IMR-90 (cell line): ENCODE results near the gene CMC1. TPM values are rescaled to one million over a fixed set of nuclear protein-coding genes. Genes with fewer than 3 reads are reported as not detected.

Experiments
- ATAC-seq: fragments of 200-7000 bp; cut with Tn5 transposase; 2 replicates; pipeline ENCODE4 v1.9.1; 2020; ENCODE audit warnings: low read depth, mild to moderate bottlenecking, moderate library complexity
- BruUV-seq: library from RNA; stranded (reverse); fragments of 400-500 nt; replicated peaks from 2 replicates; lab custom pipeline; 2021; lab: Mats Ljungman, UMichigan
- CTCF ChIA-PET: fragments of 300-600 bp; formaldehyde crosslinking; extraction: SDS; loops from one replicate; lab custom pipeline; 2021; ENCODE audit warnings: antibody characterized with exemption; lab: Yijun Ruan, JAX
- POLR2A ChIA-PET: fragments of 300-600 bp; sonication (Branson Sonifier 250); formaldehyde crosslinking; loops from one replicate; lab custom pipeline; 2022; ENCODE audit warnings: antibody characterized with exemption; ENCODE audit not compliant: unreplicated experiment; lab: Charles Lee
- DNase-seq: peaks from one replicate; pipeline ENCODE4 v3.0.0; 2013
- H2AFZ ChIP-seq: replicated peaks from 2 replicates; pipeline ENCODE3; 2013; ENCODE audit warnings: low read length, mild to moderate bottlenecking; ENCODE audit not compliant: poor library complexity
- H2AK5ac ChIP-seq: 2 replicates; pipeline ENCODE4 v1.6.1; 2013; ENCODE audit warnings: low read depth, low read length, inconsistent platforms
- H2AK9ac ChIP-seq: replicated peaks from 2 replicates; pipeline ENCODE3; 2013; ENCODE audit warnings: mild to moderate bottlenecking, low read depth, low read length, moderate library complexity; ENCODE audit not compliant: poor library complexity
- H2BK120ac ChIP-seq: 2 replicates; pipeline ENCODE4 v1.6.1; 2013; ENCODE audit warnings: low read depth, low read length, inconsistent platforms
- H2BK15ac ChIP-seq: 3 replicates; pipeline ENCODE4 v1.6.1; 2013; ENCODE audit warnings: low read depth, low read length, inconsistent platforms
- H2BK20ac ChIP-seq: 2 replicates; pipeline ENCODE4 v1.6.1; 2013; ENCODE audit warnings: low read depth, mild to moderate bottlenecking, inconsistent platforms, low read length, moderate library complexity
- H2BK5ac ChIP-seq: 2 replicates; pipeline ENCODE4 v1.6.1; 2013; ENCODE audit warnings: mild to moderate bottlenecking, low read depth, low read length, inconsistent platforms; ENCODE audit not compliant: poor library complexity, severe bottlenecking
- H3K14ac ChIP-seq: replicated peaks from 2 replicates; pipeline ENCODE4 v1.6.1; 2013; ENCODE audit warnings: low read depth, low read length, inconsistent platforms
- H3K18ac ChIP-seq: 2 replicates; pipeline ENCODE4 v1.6.1; 2013; ENCODE audit warnings: low read depth, low read length, control low read depth
- H3K23ac ChIP-seq: 2 replicates; pipeline ENCODE4 v1.6.1; 2013; ENCODE audit warnings: low read depth, low read length, inconsistent platforms
- H3K27ac ChIP-seq: 2 replicates; pipeline ENCODE4 v1.5.1; 2013; ENCODE audit warnings: mild to moderate bottlenecking, control low read depth, low read length; ENCODE audit not compliant: insufficient read depth
- H3K27me3 ChIP-seq: 2 replicates; pipeline ENCODE4 v1.6.1; 2013; ENCODE audit warnings: low read length; ENCODE audit not compliant: control insufficient read depth, insufficient read depth
- H3K36me3 ChIP-seq: 2 replicates; pipeline ENCODE4 v1.6.1; 2013; ENCODE audit warnings: low read length, mixed read lengths; ENCODE audit not compliant: control insufficient read depth, insufficient read depth
- H3K4ac ChIP-seq: 2 replicates; pipeline ENCODE4 v1.6.1; 2013; ENCODE audit warnings: low read depth, low read length, inconsistent platforms
- H3K4me1 ChIP-seq: 2 replicates; pipeline ENCODE4 v1.6.1; 2013; ENCODE audit warnings: low read length, mixed read lengths; ENCODE audit not compliant: control insufficient read depth, insufficient read depth
- H3K4me2 ChIP-seq: 2 replicates; pipeline ENCODE4 v1.6.1; 2013; ENCODE audit warnings: low read depth, mild to moderate bottlenecking, control low read depth, low read length, moderate library complexity
- H3K4me3 ChIP-seq: 2 replicates; pipeline ENCODE4 v1.5.1; 2013; ENCODE audit warnings: low read depth, mild to moderate bottlenecking, control low read depth, low read length, moderate library complexity; ENCODE audit not compliant: insufficient read depth
- H3K56ac ChIP-seq: 2 replicates; pipeline ENCODE4 v1.6.1; 2013; ENCODE audit warnings: low read length, inconsistent platforms; ENCODE audit not compliant: insufficient read depth; ENCODE audit errors: extremely low read depth
- H3K79me1 ChIP-seq, 2 experiments: 2 replicates each; pipeline ENCODE4 v1.6.1; 2013; ENCODE audit warnings: low read length in 2 of 2, inconsistent platforms in 1 of 2, low read depth in 1 of 2
- H3K9ac ChIP-seq: 2 replicates; pipeline ENCODE4 v1.6.1; 2013; ENCODE audit warnings: low read depth, low read length, control low read depth
- H3K9me1 ChIP-seq: 2 replicates; pipeline ENCODE4 v1.6.1; 2013; ENCODE audit warnings: low read length, inconsistent platforms; ENCODE audit not compliant: insufficient read depth
- H3K9me3 ChIP-seq: 2 replicates; pipeline ENCODE4 v1.6.1; 2013; ENCODE audit warnings: low read length; ENCODE audit not compliant: control insufficient read depth, insufficient read depth
- H4K20me1 ChIP-seq: 2 replicates; pipeline ENCODE4 v1.6.1; 2013; ENCODE audit warnings: low read length, inconsistent platforms; ENCODE audit not compliant: insufficient read depth
- H4K5ac ChIP-seq: 2 replicates; pipeline ENCODE4 v1.6.1; 2013; ENCODE audit warnings: mild to moderate bottlenecking, low read depth, low read length, control low read depth
- H4K8ac ChIP-seq, 2 experiments: 2 replicates each; pipeline ENCODE4 v1.6.1; 2013; ENCODE audit warnings: low read depth in 2 of 2, low read length in 2 of 2, control low read depth in 1 of 2, inconsistent platforms in 1 of 2
- H4K91ac ChIP-seq: 2 replicates; pipeline ENCODE4 v1.6.1; 2013; ENCODE audit warnings: low read depth, low read length, inconsistent platforms; ENCODE audit not compliant: insufficient read depth
- BHLHE40 ChIP-seq: fragments of 150-350 bp; IDR thresholded peaks from 2 replicates; pipeline ENCODE4 v1.6.1; 2016; ENCODE audit warnings: mild to moderate bottlenecking, low read depth, low read length
- CEBPB ChIP-seq: IDR thresholded peaks from 2 replicates; pipeline ENCODE4 v1.6.1; 2012; ENCODE audit warnings: low read depth, low read length, improper control_type of control experiment
- CHD1 ChIP-seq: IDR thresholded peaks from 2 replicates; pipeline ENCODE4 v1.6.1; 2012; ENCODE audit warnings: low read depth, low read length, improper control_type of control experiment
- FOS ChIP-seq: fragments of 150-350 bp; IDR thresholded peaks from 2 replicates; pipeline ENCODE4 v1.6.1; 2016; ENCODE audit warnings: low read depth, low read length
- MAFK ChIP-seq: IDR thresholded peaks from 2 replicates; pipeline ENCODE4 v1.6.1; 2012; ENCODE audit warnings: low read depth, low read length, improper control_type of control experiment
- MAZ ChIP-seq: IDR thresholded peaks from 2 replicates; pipeline ENCODE4 v1.6.1; 2012; ENCODE audit warnings: low read depth, mild to moderate bottlenecking, low read length, improper control_type of control experiment, moderate library complexity, borderline replicate concordance
- MXI1 ChIP-seq: IDR thresholded peaks from 2 replicates; pipeline ENCODE4 v1.6.1; 2012; ENCODE audit warnings: low read depth, mild to moderate bottlenecking, low read length, moderate library complexity, borderline replicate concordance
- NFE2L2 ChIP-seq: fragments of 150-350 bp; IDR thresholded peaks from 2 replicates; pipeline ENCODE4 v1.6.1; 2016; ENCODE audit warnings: low read depth, mild to moderate bottlenecking, low read length
- POLR2A ChIP-seq: IDR thresholded peaks from 2 replicates; pipeline ENCODE4 v1.6.1; 2012; ENCODE audit warnings: mild to moderate bottlenecking, low read depth, low read length
- RAD21 ChIP-seq: IDR thresholded peaks from 2 replicates; pipeline ENCODE4 v1.6.1; 2012; ENCODE audit warnings: low read length, improper control_type of control experiment
- RCOR1 ChIP-seq: IDR thresholded peaks from 2 replicates; pipeline ENCODE4 v1.6.1; 2012; ENCODE audit warnings: mild to moderate bottlenecking, low read length, improper control_type of control experiment; ENCODE audit not compliant: insufficient replicate concordance
- RFX5 ChIP-seq: IDR thresholded peaks from 2 replicates; pipeline ENCODE4 v1.8.0; 2012; ENCODE audit warnings: low read depth, mild to moderate bottlenecking, low read length, moderate library complexity
- SMC3 ChIP-seq: fragments of 150-350 bp; IDR thresholded peaks from 2 replicates; pipeline ENCODE4 v1.6.1; 2016; ENCODE audit warnings: low read depth, mild to moderate bottlenecking, antibody characterized with exemption, low read length, moderate library complexity
- WGBS, 2 experiments: methylation state at CpG; one replicate each; pipeline versions ENCODE4 v1.1.5 to v1.1.7; 2013; ENCODE audit warnings: missing lambda C conversion rate in 2 of 2; ENCODE audit not compliant: insufficient read length in 1 of 2; ENCODE audit errors: extremely low coverage in 2 of 2; 5-methylcytosine and 5-hydroxymethylcytosine counted together
- dilution Hi-C: fragments of 300-500 bp; cut with HindIII; formaldehyde crosslinking; loops from one replicate; pipeline ENCODE4 v1.14.3; 2018; ENCODE audit warnings: low sequenced_read_pairs; ENCODE audit not compliant: unreplicated experiment
- in situ Hi-C: fragments of 300-500 bp; cut with MboI; formaldehyde crosslinking; loops from 3 replicates; pipeline ENCODE4 v1.14.3; 2019; ENCODE audit warnings: low sequenced_read_pairs, inconsistent platforms, mixed read lengths
- intact Hi-C: fragments of 100-400 bp; cut with micrococcal nuclease; formaldehyde crosslinking; loops from 2 replicates; pipeline ENCODE4 v1.10.0; 2022
- polyA plus RNA-seq, 3 experiments: library from polyadenylated mRNA; depleted of rRNA; stranded (reverse); fragments of >200 nt; gene quantifications; 2 replicates each; pipeline ENCODE4 v1.2.3, GENCODE V29; 2012; ENCODE audit warnings: low replicate concordance in 1 of 3
- total RNA-seq: library from RNA; depleted of rRNA; stranded (reverse); fragments of >200 nt; gene quantifications from 2 replicates; pipeline ENCODE4 v1.2.3, GENCODE V29; 2012
- TF ChIP-seq, protein P1 (sequence below): fragments of 150-350 bp; IDR thresholded peaks from 2 replicates; pipeline ENCODE4 v1.6.1; 2016; ENCODE audit warnings: low read depth, mild to moderate bottlenecking, low read length, moderate library complexity, borderline replicate concordance
- TF ChIP-seq, protein P2 (sequence below): fragments of 150-350 bp; IDR thresholded peaks from 2 replicates; pipeline ENCODE4 v1.6.1; 2017; ENCODE audit warnings: mild to moderate bottlenecking, antibody characterized with exemption, low read length, low read depth

The CMC1 gene
- total and polyA plus RNA-seq, 2 of the 4 experiments (the other 2 are of a cell fraction): 1.6 to 18.3 TPM

DNA sequence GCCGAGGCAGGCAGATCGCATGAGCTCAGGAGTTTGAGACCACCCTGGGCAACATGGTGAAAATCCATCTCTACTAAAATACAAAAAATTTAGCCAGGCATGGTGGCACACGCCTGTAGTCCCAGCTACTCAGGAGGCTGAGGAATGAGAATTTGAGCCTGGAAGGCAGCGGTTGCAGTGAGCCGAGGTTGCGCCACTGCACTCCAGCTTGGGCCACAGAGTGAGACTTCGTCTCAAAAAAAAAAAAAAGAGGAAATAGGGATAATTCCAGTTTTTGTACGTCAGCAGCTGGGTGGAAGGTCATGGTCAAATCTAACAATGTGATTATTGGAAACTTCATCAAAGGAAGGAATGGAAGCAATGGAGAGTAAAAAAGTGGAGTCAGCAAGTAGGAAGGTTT is 3.1 kb downstream of the CMC1 start:
- no peak overlapping the region for H3K4me3 ChIP-seq
- no peak overlapping the region for H3K4ac ChIP-seq
- H4K5ac ChIP-seq: no peak overlapping the region
- DNase-seq (no peak), ATAC-seq (no peak)
- no peak overlapping the region for H2AFZ ChIP-seq
- H4K91ac ChIP-seq: no peak overlapping the region
- H3K56ac ChIP-seq: no peak overlapping the region
- no peak overlapping the region for H3K14ac ChIP-seq
- no peaks in the 10 kb centered on the region for H3K36me3 ChIP-seq
- H4K20me1 ChIP-seq: no peaks in the 10 kb centered on the region; the same call in 1 of the 2 replicates
- CTCF ChIA-PET: interaction anchor here (0.6 kb wide), 1 partner anchor 279 kb away, joined by 3 read pairs; no protein-coding TSS in a partner anchor
- peaks cover 27 to 33% of the 10 kb centered on the region in 2 experiments for H3K79me1 ChIP-seq
- 100% methylated on average over 2 of the region's 8 CpGs; no CpG with 5 or more reads in 1 of the 2 experiments for WGBS, 2 experiments
- no peaks in the 10 kb centered on the region for H3K9me3 ChIP-seq
- no peak overlapping the region for H3K18ac ChIP-seq
- no peak overlapping the region for H2BK5ac ChIP-seq
- no TSS peak for BruUV-seq
- H3K4me1 ChIP-seq: no peaks in the 10 kb centered on the region
- H2BK15ac ChIP-seq: no peak overlapping the region
- H3K4me2 ChIP-seq: no peak overlapping the region
- in situ Hi-C loops (no loop called here), intact Hi-C loops (loop anchor here (5.0 kb wide), 1 partner anchor 532 kb away; no protein-coding TSS in a partner anchor), dilution Hi-C loops (no loop called here)
- H2AK5ac ChIP-seq: no peak overlapping the region
- H2BK20ac ChIP-seq: no peak overlapping the region
- H2BK120ac ChIP-seq: no peak overlapping the region
- no peak overlapping the region for H4K8ac ChIP-seq
- POLR2A ChIA-PET: no interaction called here
- H3K27ac ChIP-seq: no peak overlapping the region
- TF ChIP-seq POLR2A: no peak
- no peak for TF ChIP-seq MAFK
- TF ChIP-seq, protein P1, sequence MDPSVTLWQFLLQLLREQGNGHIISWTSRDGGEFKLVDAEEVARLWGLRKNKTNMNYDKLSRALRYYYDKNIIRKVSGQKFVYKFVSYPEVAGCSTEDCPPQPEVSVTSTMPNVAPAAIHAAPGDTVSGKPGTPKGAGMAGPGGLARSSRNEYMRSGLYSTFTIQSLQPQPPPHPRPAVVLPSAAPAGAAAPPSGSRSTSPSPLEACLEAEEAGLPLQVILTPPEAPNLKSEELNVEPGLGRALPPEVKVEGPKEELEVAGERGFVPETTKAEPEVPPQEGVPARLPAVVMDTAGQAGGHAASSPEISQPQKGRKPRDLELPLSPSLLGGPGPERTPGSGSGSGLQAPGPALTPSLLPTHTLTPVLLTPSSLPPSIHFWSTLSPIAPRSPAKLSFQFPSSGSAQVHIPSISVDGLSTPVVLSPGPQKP: no peak
- TF ChIP-seq CEBPB: no peak
- TF ChIP-seq SMC3: no peak
- TF ChIP-seq BHLHE40: no peak
- no peak for TF ChIP-seq CHD1
- TF ChIP-seq RAD21: no peak
- no peak for TF ChIP-seq RFX5
- TF ChIP-seq NFE2L2: no peak
- no peak for TF ChIP-seq FOS
- no peak for TF ChIP-seq RCOR1
- TF ChIP-seq, protein P2, sequence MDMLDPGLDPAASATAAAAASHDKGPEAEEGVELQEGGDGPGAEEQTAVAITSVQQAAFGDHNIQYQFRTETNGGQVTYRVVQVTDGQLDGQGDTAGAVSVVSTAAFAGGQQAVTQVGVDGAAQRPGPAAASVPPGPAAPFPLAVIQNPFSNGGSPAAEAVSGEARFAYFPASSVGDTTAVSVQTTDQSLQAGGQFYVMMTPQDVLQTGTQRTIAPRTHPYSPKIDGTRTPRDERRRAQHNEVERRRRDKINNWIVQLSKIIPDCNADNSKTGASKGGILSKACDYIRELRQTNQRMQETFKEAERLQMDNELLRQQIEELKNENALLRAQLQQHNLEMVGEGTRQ: no peak
- TF ChIP-seq MXI1: no peak
- TF ChIP-seq MAZ: no peak
- H3K27me3 ChIP-seq: no peaks in the 10 kb centered on the region
- no peak overlapping the region for H2AK9ac ChIP-seq
- no peak overlapping the region for H3K23ac ChIP-seq
- peaks cover 5% of the 10 kb centered on the region for H3K9me1 ChIP-seq
- no peak overlapping the region for H3K9ac ChIP-seq
